Tracheal epithelial cell (primary cell): ENCODE results near the gene OXGR1. TPM values are rescaled to one million over a fixed set of nuclear protein-coding genes. Genes with fewer than 3 reads are reported as not detected.

Experiments
- total RNA-seq: library from RNA; depleted of rRNA; stranded (reverse); fragments of >200 nt; gene quantifications from 2 replicates; pipeline ENCODE4 v1.2.1, GENCODE V29; 2014

Gene OXGR1
- total RNA-seq, result not detected in 2 replicates

GRCh38 chr13:96994017-96994857, at the start of gene OXGR1:
TSS of gene OXGR1 (minus strand) at chr13:96994476. CDS start at chr13:96987759, 6,717 bp downstream.

Other genes starting within 250 kb of the OXGR1 start
- gene MBNL2, start 227.9 kb upstream of the OXGR1 start, total RNA-seq, result 23.9 and 26.9 TPM in 2 replicates